Measurements from ENCODE around the gene ZBED5. TPM values are rescaled to one million over a fixed set of nuclear protein-coding genes. Genes with fewer than 3 reads are reported as not detected.
A peak's percentile ranks its signal among the peaks of the same experiment; 100 is the strongest.

ZBED5 gene
- total and polyA plus RNA-seq, 9 of the 15 experiments (the other 6 are each of a cell fraction or from before 2014, with no cell fraction given): 12.4 to 70.7 (median 26.8) TPM

- peak; percentile 72 for TF ChIP-seq SP2 (IDR thresholded peaks at IDR 0.05; ENCODE audit: extremely low read depth, low read depth, low read length, poor library complexity, severe bottlenecking)
- no peak; the same call in 1 of the 2 replicates for TF ChIP-seq JUND (IDR thresholded peaks at IDR 0.05; ENCODE audit: borderline replicate concordance, low read depth, low read length)
- TF ChIP-seq JUND (tag; IDR thresholded peaks at IDR 0.05; ENCODE audit: borderline replicate concordance, low read depth, low read length): no peak
- TF ChIP-seq AFF4 (CRISPR knock-in tag; IDR thresholded peaks at IDR 0.05): no peak; the same call in 1 of the 2 replicates
- TF ChIP-seq RUNX1 (IDR thresholded peaks at IDR 0.05; ENCODE audit: low read depth): 0 out of 2 replicates have a peak, but pooled peaks have one; percentile 27
- peak; percentile 83 for TF ChIP-seq NEUROD1 (IDR thresholded peaks at IDR 0.05; ENCODE audit: borderline replicate concordance, low read depth, low read length, partially characterized antibody)
- TF ChIP-seq ZNF224 (CRISPR knock-in tag; IDR thresholded peaks at IDR 0.05): no peak
- TF ChIP-seq KLF13 (tag; IDR thresholded peaks at IDR 0.05; ENCODE audit: borderline replicate concordance, low read depth): no peak
- TF ChIP-seq ETV1 (tag; conservative IDR thresholded peaks at IDR 0.05; ENCODE audit: low read depth): peak; percentile 56; the same call in 1 of the 2 replicates
- TF ChIP-seq NKRF (IDR thresholded peaks at IDR 0.05; ENCODE audit: borderline replicate concordance): no peak
- TF ChIP-seq POLR3A (IDR thresholded peaks at IDR 0.05; ENCODE audit: borderline replicate concordance, extremely low read depth, insufficient read depth, insufficient read length): no peak
- TF ChIP-seq HNRNPK (IDR thresholded peaks at IDR 0.05; ENCODE audit: low read depth, low read length, poor library complexity, severe bottlenecking): no peak
- no peak for TF ChIP-seq ZNF232 (CRISPR knock-in tag; IDR thresholded peaks at IDR 0.05)
- no peak for TF ChIP-seq ZFP1 (CRISPR knock-in tag; IDR thresholded peaks at IDR 0.05)
- no peak for TF ChIP-seq IRF9 (tag; IDR thresholded peaks at IDR 0.05)
- peak; percentile 76 for TF ChIP-seq BRD4 (IDR thresholded peaks at IDR 0.05)
- no peak for TF ChIP-seq ZKSCAN8 (CRISPR knock-in tag; IDR thresholded peaks at IDR 0.05)
- TF ChIP-seq ZNF778 (CRISPR knock-in tag; IDR thresholded peaks at IDR 0.05): no peak
- TF ChIP-seq EHMT2 (IDR thresholded peaks at IDR 0.05): peak; percentile 62; the same call in 1 of the 2 replicates
These were observed at the start of gene ZBED5 (continued) for GRCh38 chr11:10857709-10858438.
